Neuron (in vitro differentiated cells): ENCODE data around the gene SYS1.

ENCODE experiments used
- H2AFZ ChIP-seq: one replicate; pipeline ENCODE4 v1.6.1; 2013; ENCODE audit warnings: low read depth, mild to moderate bottlenecking, inconsistent platforms, low read length, moderate library complexity
- H3K27me3 ChIP-seq: one replicate; pipeline ENCODE4 v1.6.1; 2013; ENCODE audit warnings: low read length; ENCODE audit not compliant: insufficient read depth
- H3K36me3 ChIP-seq: one replicate; pipeline ENCODE4 v1.6.1; 2013; ENCODE audit warnings: low read length; ENCODE audit not compliant: insufficient read depth
- H3K4me1 ChIP-seq: one replicate; pipeline ENCODE4 v1.6.1; 2013; ENCODE audit warnings: low read length; ENCODE audit not compliant: insufficient read depth
- H3K4me3 ChIP-seq: 2 replicates; pipeline ENCODE4 v1.5.1; 2013; ENCODE audit warnings: mild to moderate bottlenecking, low read length, moderate library complexity
- H3K9me3 ChIP-seq: one replicate; pipeline ENCODE4 v1.6.1; 2013; ENCODE audit warnings: low read length

The SYS1 gene

GRCh38 chr20:45368221-45368980 is 5.4 kb downstream of the SYS1 start:
- Histone ChIP-seq H3K36me3 (peaks cover 28% of the 10 kb centered on the region), H3K27me3 (no peaks in the 10 kb centered on the region), H3K4me1 (peaks cover 9% of the 10 kb centered on the region), H3K9me3 (no peaks in the 10 kb centered on the region), H3K4me3 (no peak overlapping the region), H2AFZ (no peak overlapping the region)

GRCh38 chr20:45370571-45371160 is 7.7 kb downstream of the SYS1 start:
- no peak overlapping the region for H2AFZ ChIP-seq
- no peak overlapping the region for H3K4me3 ChIP-seq
- no peaks in the 10 kb centered on the region for H3K4me1 ChIP-seq
- no peaks in the 10 kb centered on the region for H3K27me3 ChIP-seq
- H3K9me3 ChIP-seq, result no peaks in the 10 kb centered on the region
- H3K36me3 ChIP-seq, result peaks cover 32% of the 10 kb centered on the region

GRCh38 chr20:45372241-45372640 is 9.3 kb downstream of the SYS1 start:
- H3K36me3 ChIP-seq, result peaks cover 17% of the 10 kb centered on the region
- no peak overlapping the region for H3K4me3 ChIP-seq
- H3K9me3 ChIP-seq, result no peaks in the 10 kb centered on the region
- no peaks in the 10 kb centered on the region for H3K27me3 ChIP-seq
- no peak overlapping the region for H2AFZ ChIP-seq
- no peaks in the 10 kb centered on the region for H3K4me1 ChIP-seq

- H3K9me3 ChIP-seq, result no peaks in the 10 kb centered on the region
- no peak overlapping the region for H2AFZ ChIP-seq
- H3K27me3 ChIP-seq, result no peaks in the 10 kb centered on the region
- peaks cover 13% of the 10 kb centered on the region for H3K36me3 ChIP-seq
- no peak overlapping the region for H3K4me3 ChIP-seq
- no peaks in the 10 kb centered on the region for H3K4me1 ChIP-seq
Measured at GRCh38 chr20:45372646-45373352, 9.8 kb downstream of the SYS1 start.

GRCh38 chr20:45373353-45374100 is 10.6 kb downstream of the SYS1 start:
- Histone ChIP-seq H3K27me3 (no peaks in the 10 kb centered on the region), H3K4me1 (no peaks in the 10 kb centered on the region), H3K4me3 (no peak overlapping the region), H2AFZ (no peak overlapping the region), H3K36me3 (peaks cover 6% of the 10 kb centered on the region), H3K9me3 (no peaks in the 10 kb centered on the region)

GRCh38 chr20:45374101-45374467 is 11.1 kb downstream of the SYS1 start:
- no peak overlapping the region for H2AFZ ChIP-seq

GRCh38 chr20:45374966-45375365 is 12.0 kb downstream of the SYS1 start:
- Histone ChIP-seq H2AFZ (no peak overlapping the region), H3K4me3 (no peak overlapping the region), H3K27me3 (no peaks in the 10 kb centered on the region), H3K36me3 (peaks cover 6% of the 10 kb centered on the region), H3K4me1 (no peaks in the 10 kb centered on the region), H3K9me3 (no peaks in the 10 kb centered on the region)

More at GRCh38 chr20:45374101-45374467, 11.1 kb downstream of the SYS1 start:
- no peaks in the 10 kb centered on the region for H3K27me3 ChIP-seq
- H3K4me1 ChIP-seq, result no peaks in the 10 kb centered on the region
- H3K4me3 ChIP-seq, result no peak overlapping the region
- H3K36me3 ChIP-seq, result peaks cover 6% of the 10 kb centered on the region
- H3K9me3 ChIP-seq, result no peaks in the 10 kb centered on the region

- H3K27me3 ChIP-seq, result no peaks in the 10 kb centered on the region
- no peak overlapping the region for H2AFZ ChIP-seq
- peaks cover 8% of the 10 kb centered on the region for H3K36me3 ChIP-seq
- H3K4me1 ChIP-seq, result no peaks in the 10 kb centered on the region
- peaks cover 1% of the 10 kb centered on the region for H3K9me3 ChIP-seq
- no peak overlapping the region for H3K4me3 ChIP-seq
Measured at GRCh38 chr20:45377269-45377668, 14.3 kb downstream of the SYS1 start.

- no peak within 1 kb of the TSS for H2AFZ ChIP-seq
- peaks cover 8% of the 10 kb centered on the region for H3K36me3 ChIP-seq
- H3K4me3 ChIP-seq, result no peak within 1 kb of the TSS
- H3K27me3 ChIP-seq, result no peaks in the 10 kb centered on the region
- H3K4me1 ChIP-seq, result no peaks in the 10 kb centered on the region
- peaks cover 2% of the 10 kb centered on the region for H3K9me3 ChIP-seq
Measured at GRCh38 chr20:45378191-45378590, 15.2 kb downstream of the SYS1 start, which contains the start of gene TP53TG5. TSS of gene TP53TG5 (minus strand) at chr20:45378325. CDS start at chr20:45378236, 89 bp downstream.

GRCh38 chr20:45387274-45387673 is 24.3 kb downstream of the SYS1 start:
- no peaks in the 10 kb centered on the region for H3K36me3 ChIP-seq
- H3K4me1 ChIP-seq, result no peaks in the 10 kb centered on the region
- no peak overlapping the region for H2AFZ ChIP-seq
- H3K27me3 ChIP-seq, result no peaks in the 10 kb centered on the region
- peaks cover under 1% of the 10 kb centered on the region for H3K9me3 ChIP-seq
- no peak overlapping the region for H3K4me3 ChIP-seq

- H3K4me3 ChIP-seq, result no peak overlapping the region
- peaks cover 2% of the 10 kb centered on the region for H3K36me3 ChIP-seq
- H2AFZ ChIP-seq, result no peak overlapping the region
- no peaks in the 10 kb centered on the region for H3K9me3 ChIP-seq
- H3K27me3 ChIP-seq, result no peaks in the 10 kb centered on the region
- H3K4me1 ChIP-seq, result no peaks in the 10 kb centered on the region
Measured at GRCh38 chr20:45390931-45391330, 28.0 kb downstream of the SYS1 start.

GRCh38 chr20:45391559-45391958 is 28.6 kb downstream of the SYS1 start:
- Histone ChIP-seq H3K4me3 (no peak overlapping the region), H3K27me3 (no peaks in the 10 kb centered on the region), H3K9me3 (no peaks in the 10 kb centered on the region), H3K36me3 (peaks cover 2% of the 10 kb centered on the region), H2AFZ (no peak overlapping the region), H3K4me1 (no peaks in the 10 kb centered on the region)

GRCh38 chr20:45392733-45393132 is 29.8 kb downstream of the SYS1 start:
- Histone ChIP-seq H3K36me3 (peaks cover 2% of the 10 kb centered on the region), H2AFZ (no peak overlapping the region), H3K4me3 (no peak overlapping the region), H3K27me3 (no peaks in the 10 kb centered on the region), H3K4me1 (no peaks in the 10 kb centered on the region), H3K9me3 (no peaks in the 10 kb centered on the region)
